DOHH2 (cell line): ENCODE results near the gene ACCSL.

Source experiments
- H3F3A ChIP-seq: fragments of 200-600 bp; sonication (generic), shearing (Covaris generic); 2 replicates; pipeline ENCODE4 v1.6.0; 2016; ENCODE audit warnings: antibody characterized with exemption, mild to moderate bottlenecking; ENCODE audit not compliant: control insufficient read depth, insufficient read depth
- H3K27ac ChIP-seq: fragments of 200-600 bp; sonication (generic); 2 replicates; pipeline ENCODE4 v1.5.1; 2014; ENCODE audit warnings: low read depth, mild to moderate bottlenecking, low read length, moderate library complexity
- H3K27me3 ChIP-seq: fragments of 200-600 bp; sonication (generic); 2 replicates; pipeline ENCODE4 v1.6.1; 2014; ENCODE audit warnings: mild to moderate bottlenecking, low read length, mixed read lengths; ENCODE audit not compliant: control insufficient read depth
- H3K36me3 ChIP-seq: fragments of 200-600 bp; sonication (generic); 2 replicates; pipeline ENCODE4 v1.6.1; 2014; ENCODE audit warnings: mild to moderate bottlenecking, low read length, moderate library complexity, mixed read lengths; ENCODE audit not compliant: control insufficient read depth
- H3K4me1 ChIP-seq: fragments of 200-600 bp; sonication (generic); 2 replicates; pipeline ENCODE4 v1.6.1; 2014; ENCODE audit warnings: mild to moderate bottlenecking, low read length, mixed read lengths; ENCODE audit not compliant: control insufficient read depth
- H3K4me2 ChIP-seq: fragments of 200-600 bp; sonication (generic); 2 replicates; pipeline ENCODE4 v1.6.0; 2014; ENCODE audit warnings: mild to moderate bottlenecking, low read length, moderate library complexity
- H3K4me3 ChIP-seq: fragments of 200-600 bp; sonication (generic); 2 replicates; pipeline ENCODE4 v1.5.1; 2014; ENCODE audit warnings: mild to moderate bottlenecking, low read length, mixed read lengths
- H3K79me2 ChIP-seq: fragments of 200-600 bp; sonication (generic); 2 replicates; pipeline ENCODE4 v1.6.1; 2014; ENCODE audit warnings: mild to moderate bottlenecking, low read length, mixed read lengths; ENCODE audit not compliant: control insufficient read depth
- H3K9me2 ChIP-seq: fragments of 200-600 bp; sonication (generic); replicated peaks from 2 replicates; pipeline ENCODE4 v1.6.1; 2014; ENCODE audit warnings: mild to moderate bottlenecking, low read length, mixed read lengths; ENCODE audit not compliant: control insufficient read depth
- H3K9me3 ChIP-seq: fragments of 200-600 bp; sonication (generic); 2 replicates; pipeline ENCODE4 v1.6.1; 2014; ENCODE audit warnings: antibody characterized with exemption, low read length, mixed read lengths; ENCODE audit not compliant: control insufficient read depth, insufficient read depth
- H4K20me1 ChIP-seq: fragments of 200-600 bp; sonication (generic); 2 replicates; pipeline ENCODE4 v1.6.0; 2014; ENCODE audit warnings: low read depth, mild to moderate bottlenecking, antibody characterized with exemption, low read length, moderate library complexity; ENCODE audit not compliant: control insufficient read depth, insufficient read depth
- EZH2phosphoT487 ChIP-seq: fragments of 200-600 bp; sonication (generic); IDR thresholded peaks from 2 replicates; pipeline ENCODE4 v1.6.1; 2017; ENCODE audit warnings: borderline replicate concordance, mild to moderate bottlenecking, antibody characterized with exemption, low read length, moderate library complexity, mixed read lengths
- TF ChIP-seq, protein P1 (sequence below): fragments of 200-600 bp; sonication (generic); IDR thresholded peaks from one replicate; pipeline ENCODE4 v1.5.1; 2014; ENCODE audit warnings: antibody characterized with exemption, mild to moderate bottlenecking, low read depth, low read length; ENCODE audit not compliant: poor library complexity, severe bottlenecking

The ACCSL gene

DNA sequence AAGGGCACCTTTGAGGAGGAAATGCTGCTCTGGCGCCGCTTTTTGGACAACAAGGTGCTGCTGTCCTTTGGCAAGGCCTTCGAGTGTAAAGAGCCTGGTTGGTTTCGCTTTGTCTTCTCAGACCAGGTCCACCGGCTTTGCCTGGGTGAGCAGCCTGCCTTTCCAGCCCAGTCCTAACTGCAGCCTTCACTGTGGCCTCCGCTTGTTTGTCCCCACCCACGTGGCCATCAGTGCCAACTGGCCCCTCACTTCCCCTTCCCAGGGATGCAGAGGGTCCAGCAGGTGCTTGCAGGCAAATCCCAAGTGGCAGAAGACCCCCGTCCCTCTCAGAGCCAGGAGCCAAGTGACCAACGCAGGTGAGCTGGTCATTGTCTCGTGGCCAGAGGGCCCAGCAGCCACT is 35.7 kb downstream of the ACCSL start:
- Histone ChIP-seq H4K20me1 (no peaks in the 10 kb centered on the region), H3K9me2 (no peaks in the 10 kb centered on the region), H3K4me3 (no peak overlapping the region), H3K27me3 (no peaks in the 10 kb centered on the region), H3K9me3 (0 out of 2 replicates have a peak, but pooled peaks cover 2% of the 10 kb centered on the region), H3K27ac (no peak overlapping the region), H3K36me3 (no peaks in the 10 kb centered on the region), H3K4me1 (no peaks in the 10 kb centered on the region), H3K4me2 (no peak overlapping the region), H3K79me2 (no peaks in the 10 kb centered on the region), H3F3A (no peaks in the 10 kb centered on the region)
- no peak for TF ChIP-seq EZH2phosphoT487
- TF ChIP-seq, protein P1, sequence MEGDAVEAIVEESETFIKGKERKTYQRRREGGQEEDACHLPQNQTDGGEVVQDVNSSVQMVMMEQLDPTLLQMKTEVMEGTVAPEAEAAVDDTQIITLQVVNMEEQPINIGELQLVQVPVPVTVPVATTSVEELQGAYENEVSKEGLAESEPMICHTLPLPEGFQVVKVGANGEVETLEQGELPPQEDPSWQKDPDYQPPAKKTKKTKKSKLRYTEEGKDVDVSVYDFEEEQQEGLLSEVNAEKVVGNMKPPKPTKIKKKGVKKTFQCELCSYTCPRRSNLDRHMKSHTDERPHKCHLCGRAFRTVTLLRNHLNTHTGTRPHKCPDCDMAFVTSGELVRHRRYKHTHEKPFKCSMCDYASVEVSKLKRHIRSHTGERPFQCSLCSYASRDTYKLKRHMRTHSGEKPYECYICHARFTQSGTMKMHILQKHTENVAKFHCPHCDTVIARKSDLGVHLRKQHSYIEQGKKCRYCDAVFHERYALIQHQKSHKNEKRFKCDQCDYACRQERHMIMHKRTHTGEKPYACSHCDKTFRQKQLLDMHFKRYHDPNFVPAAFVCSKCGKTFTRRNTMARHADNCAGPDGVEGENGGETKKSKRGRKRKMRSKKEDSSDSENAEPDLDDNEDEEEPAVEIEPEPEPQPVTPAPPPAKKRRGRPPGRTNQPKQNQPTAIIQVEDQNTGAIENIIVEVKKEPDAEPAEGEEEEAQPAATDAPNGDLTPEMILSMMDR, result no peak

DNA sequence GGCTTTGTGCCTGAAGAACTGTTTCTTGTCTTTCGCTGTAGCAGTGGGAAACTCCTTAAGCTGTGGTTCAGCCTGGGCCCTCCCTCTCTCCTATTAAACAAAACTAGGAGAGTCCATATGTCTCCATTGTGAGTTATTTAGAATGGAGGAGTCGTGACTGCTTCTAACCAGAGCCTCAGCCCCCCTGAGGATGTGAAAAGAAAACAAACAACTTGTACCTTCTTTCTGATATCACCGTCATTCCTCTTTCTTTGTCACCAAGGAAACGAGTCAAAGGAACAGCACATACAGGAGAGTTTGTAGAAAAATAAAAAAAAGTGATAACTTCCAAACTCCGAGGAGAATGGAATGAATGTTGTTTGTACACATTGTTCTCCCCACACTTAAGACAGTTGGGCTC is 36.1 kb downstream of the ACCSL start:
- Histone ChIP-seq H3K9me2 (no peaks in the 10 kb centered on the region), H3K4me2 (no peak overlapping the region), H3K27me3 (no peaks in the 10 kb centered on the region), H4K20me1 (no peaks in the 10 kb centered on the region), H3F3A (no peaks in the 10 kb centered on the region), H3K36me3 (no peaks in the 10 kb centered on the region), H3K4me1 (no peaks in the 10 kb centered on the region), H3K79me2 (no peaks in the 10 kb centered on the region), H3K27ac (no peak overlapping the region), H3K9me3 (0 out of 2 replicates have a peak, but pooled peaks cover 2% of the 10 kb centered on the region), H3K4me3 (no peak overlapping the region)
- no peak for TF ChIP-seq EZH2phosphoT487
- TF ChIP-seq, protein P1, result no peak

DNA sequence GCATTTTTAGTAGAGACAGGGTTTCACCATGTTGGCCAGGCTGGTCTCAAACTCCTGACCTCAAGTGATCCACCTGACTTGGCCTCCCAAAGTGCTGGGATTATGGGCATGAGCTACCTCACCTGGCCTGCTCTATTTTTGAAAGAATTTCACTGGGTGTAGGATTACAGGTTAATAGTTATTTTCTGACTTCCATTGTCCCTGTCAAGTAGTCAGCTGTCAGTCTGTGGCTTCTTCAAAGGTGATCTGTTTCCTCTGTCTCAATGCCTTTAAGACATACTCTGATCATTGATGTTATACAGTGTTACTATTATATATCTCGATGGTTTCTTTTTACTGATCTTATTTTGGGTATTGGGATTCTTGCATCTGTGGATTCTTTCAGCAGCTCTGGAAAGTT is 37.5 kb downstream of the ACCSL start:
- no peak overlapping the region for H3K27ac ChIP-seq

More for the DNA sequence above, 37.5 kb downstream of the ACCSL start:
- Histone ChIP-seq H3F3A (no peaks in the 10 kb centered on the region), H3K4me2 (no peak overlapping the region), H4K20me1 (no peaks in the 10 kb centered on the region), H3K79me2 (no peaks in the 10 kb centered on the region), H3K4me1 (peaks cover 3% of the 10 kb centered on the region; the same call in 1 of the 2 replicates), H3K36me3 (no peaks in the 10 kb centered on the region), H3K27me3 (no peaks in the 10 kb centered on the region), H3K9me3 (0 out of 2 replicates have a peak, but pooled peaks cover 2% of the 10 kb centered on the region), H3K4me3 (no peak overlapping the region), H3K9me2 (no peaks in the 10 kb centered on the region)
- no peak for TF ChIP-seq EZH2phosphoT487
- TF ChIP-seq, protein P1, result no peak
